Smooth muscle cell (in vitro differentiated cells): ENCODE results near the gene SMOC2. TPM values are rescaled to one million over a fixed set of nuclear protein-coding genes. Genes with fewer than 3 reads are reported as not detected.
A peak's percentile ranks its signal among the peaks of the same experiment; 100 is the strongest.

Experiments used
- DNase-seq: peaks from one replicate; lab custom pipeline; 2025; ENCODE audit not compliant: unreplicated experiment; lab: John Stamatoyannopoulos, UW
- H2AFZ ChIP-seq: fragments of 200-600 bp; sonication (generic); 2 replicates; pipeline ENCODE4 v1.6.0; 2016; ENCODE audit warnings: antibody characterized with exemption, low read depth, mild to moderate bottlenecking
- H3F3A ChIP-seq: fragments of 200-600 bp; sonication (generic); 2 replicates; pipeline ENCODE4 v1.6.0; 2017; ENCODE audit warnings: antibody characterized with exemption, low read depth
- H3K27ac ChIP-seq: fragments of 200-600 bp; sonication (generic); 2 replicates; pipeline ENCODE4 v1.5.1; 2016; ENCODE audit warnings: low read depth, mild to moderate bottlenecking
- H3K27me3 ChIP-seq: fragments of 200-600 bp; sonication (generic); 2 replicates; pipeline ENCODE4 v1.6.1; 2016; ENCODE audit warnings: low read depth, mild to moderate bottlenecking
- H3K36me3 ChIP-seq: fragments of 200-600 bp; sonication (generic); 2 replicates; pipeline ENCODE4 v1.5.1; 2016; ENCODE audit warnings: low read depth
- H3K4me1 ChIP-seq: fragments of 200-600 bp; sonication (generic); 2 replicates; pipeline ENCODE4 v1.5.1; 2016; ENCODE audit warnings: low read depth
- H3K4me2 ChIP-seq: fragments of 200-600 bp; sonication (generic); 2 replicates; pipeline ENCODE4 v1.6.0; 2016; ENCODE audit warnings: mild to moderate bottlenecking
- H3K4me3 ChIP-seq: fragments of 200-600 bp; sonication (generic); 2 replicates; pipeline ENCODE4 v1.5.1; 2016; ENCODE audit warnings: mild to moderate bottlenecking
- H3K79me2 ChIP-seq: fragments of 200-600 bp; sonication (generic); 2 replicates; pipeline ENCODE4 v1.6.0; 2016; ENCODE audit warnings: low read depth, mild to moderate bottlenecking
- H3K9ac ChIP-seq: fragments of 200-600 bp; sonication (generic); 2 replicates; pipeline ENCODE4 v1.6.0; 2016; ENCODE audit warnings: low read depth
- H3K9me3 ChIP-seq: fragments of 200-600 bp; sonication (generic); replicated peaks from 2 replicates; pipeline ENCODE4 v1.5.1; 2016; ENCODE audit warnings: low read depth
- H4K20me1 ChIP-seq: fragments of 200-600 bp; sonication (generic); 2 replicates; pipeline ENCODE4 v1.6.0; 2016; ENCODE audit warnings: low read depth
- WGBS: methylation state at CpG from one replicate; pipeline ENCODE4 v1.1.7; 2016; ENCODE audit warnings: low lambda C conversion rate; 5-methylcytosine and 5-hydroxymethylcytosine counted together
- polyA plus RNA-seq: library from polyadenylated mRNA; unstranded; fragments of >200 nt; fragmentation: Nextera tagmentation; extraction: Ambion mirVana; gene quantifications from 2 replicates; pipeline ENCODE4 v1.2.1, GENCODE V29; 2016
- total RNA-seq: library from RNA; depleted of rRNA; stranded (reverse); fragments of >200 nt; gene quantifications from 2 replicates; pipeline ENCODE4 v1.2.3, GENCODE V29; 2014
- TF ChIP-seq, protein P1 (sequence below): fragments of 200-600 bp; sonication (generic); IDR thresholded peaks from 2 replicates; pipeline ENCODE4 v1.5.1; 2017; ENCODE audit warnings: borderline replicate concordance, mild to moderate bottlenecking, antibody characterized with exemption; ENCODE audit not compliant: insufficient read depth, poor library complexity, severe bottlenecking

The SMOC2 gene
- total and polyA plus RNA-seq, 2 experiments from 2014 or later: 0.63 to 1.2 TPM

DNA sequence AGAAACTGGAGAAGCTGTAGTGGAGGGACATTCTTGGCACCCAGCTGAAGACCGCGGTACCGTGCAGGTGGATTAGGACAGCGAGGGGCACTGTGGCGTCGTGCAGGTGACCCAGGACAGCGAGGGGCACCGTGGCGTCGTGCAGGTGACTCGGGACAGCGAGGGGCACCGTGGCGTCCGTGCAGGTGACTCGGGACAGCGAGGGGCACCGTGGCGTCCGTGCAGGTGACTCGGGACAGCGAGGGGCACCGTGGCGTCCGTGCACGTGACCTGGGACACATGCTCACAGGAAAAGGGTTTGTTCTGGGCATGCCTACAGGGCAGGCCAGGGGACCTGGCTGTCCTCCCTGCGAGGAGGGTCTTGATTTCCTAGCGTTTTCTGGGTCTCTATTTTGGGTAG is 29.2 kb upstream of the SMOC2 start:
- Histone ChIP-seq H3K9me3 (no peaks in the 10 kb centered on the region), H3F3A (no peaks in the 10 kb centered on the region), H3K79me2 (no peaks in the 10 kb centered on the region), H2AFZ (no peak overlapping the region), H3K27ac (no peak overlapping the region), H3K27me3 (no peaks in the 10 kb centered on the region), H3K9ac (no peak overlapping the region), H4K20me1 (no peaks in the 10 kb centered on the region), H3K4me1 (no peaks in the 10 kb centered on the region), H3K4me2 (no peak overlapping the region), H3K36me3 (no peaks in the 10 kb centered on the region), H3K4me3 (no peak overlapping the region)
- no peak for DNase-seq
- 95% methylated on average over 27 of the region's 28 CpGs for WGBS
- TF ChIP-seq, protein P1, sequence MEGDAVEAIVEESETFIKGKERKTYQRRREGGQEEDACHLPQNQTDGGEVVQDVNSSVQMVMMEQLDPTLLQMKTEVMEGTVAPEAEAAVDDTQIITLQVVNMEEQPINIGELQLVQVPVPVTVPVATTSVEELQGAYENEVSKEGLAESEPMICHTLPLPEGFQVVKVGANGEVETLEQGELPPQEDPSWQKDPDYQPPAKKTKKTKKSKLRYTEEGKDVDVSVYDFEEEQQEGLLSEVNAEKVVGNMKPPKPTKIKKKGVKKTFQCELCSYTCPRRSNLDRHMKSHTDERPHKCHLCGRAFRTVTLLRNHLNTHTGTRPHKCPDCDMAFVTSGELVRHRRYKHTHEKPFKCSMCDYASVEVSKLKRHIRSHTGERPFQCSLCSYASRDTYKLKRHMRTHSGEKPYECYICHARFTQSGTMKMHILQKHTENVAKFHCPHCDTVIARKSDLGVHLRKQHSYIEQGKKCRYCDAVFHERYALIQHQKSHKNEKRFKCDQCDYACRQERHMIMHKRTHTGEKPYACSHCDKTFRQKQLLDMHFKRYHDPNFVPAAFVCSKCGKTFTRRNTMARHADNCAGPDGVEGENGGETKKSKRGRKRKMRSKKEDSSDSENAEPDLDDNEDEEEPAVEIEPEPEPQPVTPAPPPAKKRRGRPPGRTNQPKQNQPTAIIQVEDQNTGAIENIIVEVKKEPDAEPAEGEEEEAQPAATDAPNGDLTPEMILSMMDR: no peak

DNA sequence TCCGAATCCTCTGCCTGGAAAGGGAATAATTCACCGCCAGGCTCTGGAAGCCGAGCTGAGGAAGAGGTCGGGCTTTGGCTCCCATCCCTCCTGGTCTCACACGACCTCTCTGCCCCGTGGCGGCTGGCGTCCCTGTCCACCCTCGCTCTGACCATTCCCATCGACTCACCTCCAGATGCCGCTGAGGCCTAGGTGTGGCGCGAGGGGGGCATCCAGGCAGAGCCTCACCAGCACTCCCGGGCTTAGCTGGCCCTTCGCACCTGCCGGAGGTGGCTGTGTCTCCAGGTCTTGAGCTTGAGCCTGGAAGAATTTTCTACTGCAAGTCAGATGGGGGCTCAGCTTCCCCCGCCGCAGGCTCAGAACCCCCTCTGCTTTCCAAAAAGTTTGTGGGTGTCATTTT is 28.5 kb upstream of the SMOC2 start:
- H3K36me3 ChIP-seq: no peaks in the 10 kb centered on the region
- H3K27ac ChIP-seq: no peak overlapping the region
- no peak overlapping the region for H2AFZ ChIP-seq
- WGBS: 98% methylated on average over 18 of the region's 18 CpGs
- no peaks in the 10 kb centered on the region for H3F3A ChIP-seq
- H4K20me1 ChIP-seq: no peaks in the 10 kb centered on the region
- no peaks in the 10 kb centered on the region for H3K9me3 ChIP-seq
- H3K79me2 ChIP-seq: no peaks in the 10 kb centered on the region
- H3K4me2 ChIP-seq: no peak overlapping the region
- H3K27me3 ChIP-seq: peaks cover 1% of the 10 kb centered on the region
- H3K4me3 ChIP-seq: no peak overlapping the region
- no peaks in the 10 kb centered on the region for H3K4me1 ChIP-seq
- no peak overlapping the region for H3K9ac ChIP-seq
- TF ChIP-seq, protein P1: no peak
- DNase-seq: no peak

DNA sequence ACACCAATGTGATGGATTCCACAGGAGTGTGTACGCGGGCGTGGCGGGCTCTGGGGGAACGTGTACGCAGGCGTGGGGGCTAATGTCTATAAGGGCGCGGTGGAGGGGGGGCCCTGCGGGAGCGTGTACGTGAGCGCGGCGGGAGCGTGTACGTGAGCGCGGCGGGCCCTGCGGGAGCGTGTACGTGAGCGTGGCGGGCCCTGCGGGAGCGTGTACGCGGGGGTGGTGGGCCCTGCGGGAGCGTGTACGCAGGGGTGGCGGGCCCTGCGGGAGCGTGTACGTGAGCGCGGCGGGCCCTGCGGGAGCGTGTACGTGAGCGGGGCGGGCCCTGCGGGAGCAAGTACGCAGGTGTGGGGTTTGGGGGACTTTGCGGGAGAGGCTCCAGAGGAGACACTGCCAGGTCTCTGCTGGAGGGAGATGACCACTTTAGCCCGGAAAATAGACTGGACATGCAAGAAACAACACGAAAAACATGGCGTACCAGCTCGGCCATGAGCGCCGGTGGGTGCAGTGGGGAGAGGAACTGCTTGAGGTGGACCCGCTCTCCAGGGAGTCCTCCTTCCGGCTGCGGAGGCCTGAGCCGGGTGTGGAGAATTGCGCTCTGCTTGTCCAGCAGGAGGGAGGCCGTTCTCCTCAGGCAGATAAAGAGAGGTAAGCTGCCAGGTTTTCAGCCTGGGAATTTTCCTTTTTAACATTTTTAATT is 27.8 kb upstream of the SMOC2 start:
- H3K27ac ChIP-seq: no peak overlapping the region
- no peak overlapping the region for H3K9ac ChIP-seq
- no peak for DNase-seq
- H3K79me2 ChIP-seq: no peaks in the 10 kb centered on the region
- H3K4me2 ChIP-seq: no peak overlapping the region
- no peaks in the 10 kb centered on the region for H3K4me1 ChIP-seq
- 98% methylated on average over 16 of the region's 59 CpGs for WGBS
- H2AFZ ChIP-seq: no peak overlapping the region
- no peaks in the 10 kb centered on the region for H3F3A ChIP-seq
- no peaks in the 10 kb centered on the region for H3K9me3 ChIP-seq
- H3K36me3 ChIP-seq: no peaks in the 10 kb centered on the region
- TF ChIP-seq, protein P1: no peak
- no peak overlapping the region for H3K4me3 ChIP-seq
- peaks cover 3% of the 10 kb centered on the region for H3K27me3 ChIP-seq
- H4K20me1 ChIP-seq: no peaks in the 10 kb centered on the region

DNA sequence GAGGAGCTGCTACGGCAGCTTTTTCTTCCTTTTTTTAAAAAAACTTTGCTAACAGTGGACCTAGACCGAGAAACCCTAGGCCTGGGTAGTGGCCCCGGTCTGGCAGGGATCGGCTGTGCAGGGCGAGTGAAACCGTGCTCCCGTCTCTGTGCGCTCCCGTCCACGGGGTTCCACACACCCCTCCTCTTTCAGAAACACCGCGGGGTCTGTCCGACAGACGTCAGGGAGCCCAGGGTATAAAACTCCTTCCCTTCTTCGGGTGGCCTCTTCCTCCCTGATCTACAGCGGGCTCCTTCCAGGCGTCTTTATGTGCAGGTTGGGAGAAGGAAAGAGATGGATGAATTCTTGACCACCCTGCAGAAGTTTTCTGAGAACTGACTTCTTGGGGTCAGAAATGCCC is 27.1 kb upstream of the SMOC2 start:
- H3K4me2 ChIP-seq: peak overlapping the region; percentile 48
- H3K79me2 ChIP-seq: no peaks in the 10 kb centered on the region
- H3K36me3 ChIP-seq: no peaks in the 10 kb centered on the region
- H3F3A ChIP-seq: no peaks in the 10 kb centered on the region
- H3K9me3 ChIP-seq: no peaks in the 10 kb centered on the region
- WGBS: 94% methylated on average over 17 of the region's 17 CpGs
- peak overlapping the region; percentile 5 for H3K9ac ChIP-seq
- no peak overlapping the region for H2AFZ ChIP-seq
- H4K20me1 ChIP-seq: no peaks in the 10 kb centered on the region
- peaks cover 3% of the 10 kb centered on the region for H3K27me3 ChIP-seq
- DNase-seq: no peak
- H3K4me3 ChIP-seq: no peak overlapping the region
- H3K27ac ChIP-seq: peak overlapping the region; percentile 62
- TF ChIP-seq, protein P1: no peak
- H3K4me1 ChIP-seq: no peaks in the 10 kb centered on the region
